ENCODE measurements around the gene SEMA4F.
"Not testable (repeated sequence)": the region's sequence is repeated elsewhere in the genome, so short reads cannot be mapped to it uniquely, and the experiment has no call there.

The SEMA4F gene

GRCh38 chr2:74653985-74654882 is at the start of gene SEMA4F:
TSS of gene SEMA4F (plus strand) at chr2:74654247. CDS start at chr2:74654377, 130 bp downstream.
- DNase-seq = peak; percentile 92 to 96 (median 94)

- DNase-seq = no peak
These were observed 47.1 kb upstream of the SEMA4F start for GRCh38 chr2:74606927-74607326.

- DNase-seq = peak in 1 of 3 donors; percentile 24
These were observed 36.9 kb upstream of the SEMA4F start for GRCh38 chr2:74617122-74617521.

- no peak for DNase-seq
These were observed 35.5 kb upstream of the SEMA4F start for GRCh38 chr2:74618410-74619083.

- DNase-seq = peak; percentile 29 to 57 (median 56)
These were observed 34.3 kb upstream of the SEMA4F start for GRCh38 chr2:74619651-74620297.

- no peak for DNase-seq
These were observed 33.4 kb upstream of the SEMA4F start for GRCh38 chr2:74620671-74621070.

GRCh38 chr2:74625658-74626425 is 28.2 kb upstream of the SEMA4F start:
- DNase-seq = no peak

- DNase-seq = no peak
These were observed 25.4 kb upstream of the SEMA4F start for GRCh38 chr2:74628538-74629105.

GRCh38 chr2:74630454-74630853 is 23.6 kb upstream of the SEMA4F start:
- DNase-seq = not testable (repeated sequence)

- no peak for DNase-seq
These were observed 21.7 kb upstream of the SEMA4F start for GRCh38 chr2:74632209-74632938.

- peak in 1 of 3 donors; percentile 15 for DNase-seq
These were observed 21.1 kb upstream of the SEMA4F start for GRCh38 chr2:74632939-74633312.

GRCh38 chr2:74639550-74639949 is 14.5 kb upstream of the SEMA4F start:
- no peak for DNase-seq

GRCh38 chr2:74645344-74645743 is 8.7 kb upstream of the SEMA4F start:
- DNase-seq = no peak

- DNase-seq = no peak
These were observed 7.8 kb upstream of the SEMA4F start for GRCh38 chr2:74646201-74646600.

- DNase-seq = no peak
These were observed 7.1 kb upstream of the SEMA4F start for GRCh38 chr2:74646834-74647482.

GRCh38 chr2:74648009-74648443 is 6.0 kb upstream of the SEMA4F start, which contains the start of gene M1AP:
TSS of gene M1AP (minus strand) at chr2:74648330. CDS start at chr2:74640275, 8,055 bp downstream.
- peak in 2 of 3 donors; percentile 6 to 10 for DNase-seq

- DNase-seq = no peak
These were observed 460 bp upstream of the SEMA4F start for GRCh38 chr2:74653589-74653984.

GRCh38 chr2:74655579-74655978 is 1.5 kb downstream of the SEMA4F start:
- DNase-seq = no peak

- peak; percentile 6 to 37 (median 11) for DNase-seq
These were observed 4.5 kb downstream of the SEMA4F start for GRCh38 chr2:74658516-74658915.

- no peak for DNase-seq
These were observed 5.4 kb downstream of the SEMA4F start for GRCh38 chr2:74659462-74659861.

GRCh38 chr2:74668087-74668486 is 14.0 kb downstream of the SEMA4F start:
- no peak for DNase-seq
